Vagina (tissue), 2 donors: ENCODE measurements around the gene SLFN14. TPM values are rescaled to one million over a fixed set of nuclear protein-coding genes. Genes with fewer than 3 reads are reported as not detected.
A peak's percentile ranks its signal among the peaks of the same experiment; 100 is the strongest.

Source experiments
- DNase-seq, 2 donors: peaks; one replicate each; pipeline ENCODE4 v3.0.0-alpha.2; 2017; ENCODE audit errors: extremely low spot score in 2 of 2
- H3K27ac ChIP-seq: fragments of 200-600 bp; sonication (generic); one replicate; pipeline ENCODE4 v1.5.1; 2019
- H3K27me3 ChIP-seq: fragments of 200-600 bp; sonication (generic); one replicate; pipeline ENCODE4 v1.5.1; 2019
- H3K36me3 ChIP-seq, 2 donors: fragments of 200-600 bp; sonication (generic); one replicate each; pipeline ENCODE4 v1.5.1; 2017 to 2019
- H3K4me1 ChIP-seq: fragments of 200-600 bp; sonication (generic); one replicate; pipeline ENCODE4 v1.5.1; 2019
- H3K4me3 ChIP-seq, 2 donors: fragments of 200-600 bp; sonication (generic); 1 replicate in 1 of 2; 2 replicates in 1 of 2; pipeline ENCODE4 v1.5.1; 2016 to 2019
- H3K9me3 ChIP-seq: fragments of 200-600 bp; sonication (generic); one replicate; pipeline ENCODE4 v1.5.1; 2019
- CTCF ChIP-seq, 3 experiments: fragments of 450-650 bp in 2 of 3; fragments of 200-600 bp in 1 of 3; sonication (generic) in 1 of 3; IDR thresholded peaks; one replicate each; pipeline ENCODE4 v1.5.1; 2017 to 2019; ENCODE audit warnings: antibody characterized with exemption in 3 of 3, mild to moderate bottlenecking in 2 of 3, moderate library complexity in 2 of 3
- POLR2A ChIP-seq, 2 donors: fragments of 450-650 bp; IDR thresholded peaks; one replicate each; pipeline ENCODE4 v1.6.1; 2017; ENCODE audit warnings: antibody characterized with exemption in 2 of 2, mild to moderate bottlenecking in 2 of 2, moderate library complexity in 2 of 2
- POLR2AphosphoS5 ChIP-seq, 2 donors: sonication (generic); formaldehyde crosslinking; IDR thresholded peaks; one replicate each; pipeline ENCODE4 v1.9.0; 2017; ENCODE audit warnings: antibody characterized with exemption in 2 of 2, mild to moderate bottlenecking in 2 of 2, low read depth in 1 of 2; ENCODE audit not compliant: insufficient read depth in 1 of 2
- intact Hi-C: fragments of 100-400 bp; cut with DNase I; formaldehyde crosslinking; loops from one replicate; pipeline ENCODE4 v1.15.1; 2023
- total RNA-seq: library from RNA; depleted of rRNA; stranded (reverse); fragments of >200 nt; gene quantifications from one replicate; pipeline ENCODE4 v1.2.3, GENCODE V29; 2016

SLFN14 gene
- total RNA-seq, 1 donor from 2014 or later = not detected

GRCh38 chr17:35586569-35587073 lies 26.0 kb upstream of the SLFN14 start:
- H3K4me1 ChIP-seq = peaks cover 30% of the 10 kb centered on the region
- H3K27ac ChIP-seq = peak overlapping the region; percentile 74
- no peaks in the 10 kb centered on the region for H3K9me3 ChIP-seq
- H3K36me3 ChIP-seq = no peaks in the 10 kb centered on the region
- TF ChIP-seq POLR2AphosphoS5 (IDR thresholded peaks at IDR 0.05; ENCODE audit: insufficient read depth in 1 of 2, low read depth in 1 of 2) (no peak), POLR2A (IDR thresholded peaks at IDR 0.05) (no peak), CTCF (IDR thresholded peaks at IDR 0.05) (no peak)
- H3K27me3 ChIP-seq = no peaks in the 10 kb centered on the region
- no peak for DNase-seq
- intact Hi-C loops = no loop called here
- H3K4me3 ChIP-seq = peak overlapping the region; percentile 68 to 75

GRCh38 chr17:35584061-35584460 lies 23.4 kb upstream of the SLFN14 start:
- Histone ChIP-seq H3K27ac (no peak overlapping the region), H3K36me3 (no peaks in the 10 kb centered on the region), H3K9me3 (no peaks in the 10 kb centered on the region), H3K27me3 (no peaks in the 10 kb centered on the region), H3K4me1 (peaks cover 20% of the 10 kb centered on the region), H3K4me3 (no peak overlapping the region)
- intact Hi-C loops = no loop called here
- no peak for TF ChIP-seq POLR2AphosphoS5 (IDR thresholded peaks at IDR 0.05; ENCODE audit: insufficient read depth in 1 of 2, low read depth in 1 of 2)
- no peak for TF ChIP-seq CTCF (IDR thresholded peaks at IDR 0.05)
- no peak for TF ChIP-seq POLR2A (IDR thresholded peaks at IDR 0.05)
- DNase-seq = no peak

GRCh38 chr17:35578929-35579432 lies 18.4 kb upstream of the SLFN14 start:
- intact Hi-C loops = no loop called here
- Histone ChIP-seq H3K4me3 (peak overlapping the region; percentile 67 to 84), H3K4me1 (peaks cover 16% of the 10 kb centered on the region), H3K36me3 (no peaks in the 10 kb centered on the region), H3K27ac (peak overlapping the region; percentile 84), H3K9me3 (no peaks in the 10 kb centered on the region), H3K27me3 (no peaks in the 10 kb centered on the region)
- TF ChIP-seq POLR2A (IDR thresholded peaks at IDR 0.05) (no peak), POLR2AphosphoS5 (IDR thresholded peaks at IDR 0.05; ENCODE audit: insufficient read depth in 1 of 2, low read depth in 1 of 2) (no peak)
- DNase-seq = no peak

GRCh38 chr17:35578197-35578928 lies 17.7 kb upstream of the SLFN14 start, which contains the start of gene PEX12:
Gene PEX12, minus strand, starts transcription at chr17:35578571. Its CDS starts 550 bp downstream, at chr17:35578021.
- TF ChIP-seq CTCF (IDR thresholded peaks at IDR 0.05) (no peak), POLR2A (IDR thresholded peaks at IDR 0.05) (peak in 1 of 2 donors; percentile 50), POLR2AphosphoS5 (IDR thresholded peaks at IDR 0.05; ENCODE audit: insufficient read depth in 1 of 2, low read depth in 1 of 2) (peak; percentile 90 to 97)
- intact Hi-C loops = no loop called here
- no peaks in the 10 kb centered on the region for H3K9me3 ChIP-seq
- H3K4me1 ChIP-seq = peaks cover 16% of the 10 kb centered on the region
- H3K4me3 ChIP-seq = peak within 1 kb of the TSS; percentile 67 to 84
- peak within 1 kb of the TSS; percentile 84 for H3K27ac ChIP-seq
- DNase-seq = peak in 1 of 2 donors; percentile 92
- no peaks in the 10 kb centered on the region for H3K27me3 ChIP-seq
- H3K36me3 ChIP-seq = no peaks in the 10 kb centered on the region

- H3K36me3 ChIP-seq = no peaks in the 10 kb centered on the region
- no peak for TF ChIP-seq POLR2AphosphoS5 (IDR thresholded peaks at IDR 0.05; ENCODE audit: insufficient read depth in 1 of 2, low read depth in 1 of 2)
- no peak for TF ChIP-seq POLR2A (IDR thresholded peaks at IDR 0.05)
- no peak for TF ChIP-seq CTCF (IDR thresholded peaks at IDR 0.05)
- intact Hi-C loops = no loop called here
- no peaks in the 10 kb centered on the region for H3K9me3 ChIP-seq
- DNase-seq = no peak
- peaks cover 16% of the 10 kb centered on the region for H3K4me1 ChIP-seq
- no peaks in the 10 kb centered on the region for H3K27me3 ChIP-seq
- H3K4me3 ChIP-seq = peak overlapping the region; percentile 67 to 84
- peak overlapping the region; percentile 84 for H3K27ac ChIP-seq
Measured at GRCh38 chr17:35577830-35578196, 17.2 kb upstream of the SLFN14 start.
